Neutrophil (primary cell): ENCODE measurements around the gene LRRC72.

Experiments
- H3K27ac ChIP-seq: fragments of 200-600 bp; sonication (generic); 2 replicates; pipeline ENCODE4 v1.5.1; 2016; ENCODE audit warnings: mild to moderate bottlenecking, moderate library complexity
- H3K27me3 ChIP-seq: fragments of 200-600 bp; sonication (generic); 2 replicates; pipeline ENCODE4 v1.6.0; 2016; ENCODE audit warnings: mild to moderate bottlenecking
- H3K36me3 ChIP-seq: fragments of 200-600 bp; sonication (generic); 2 replicates; pipeline ENCODE4 v1.5.1; 2017
- H3K4me1 ChIP-seq, 2 experiments: fragments of 200-600 bp in 1 of 2; sonication (generic) in 1 of 2; 1 replicate in 1 of 2; 2 replicates in 1 of 2; pipeline versions ENCODE4 v1.5.1 to v1.6.1; 2013 to 2016; ENCODE audit warnings: low read depth in 1 of 2, low read length in 1 of 2, mild to moderate bottlenecking in 1 of 2, moderate library complexity in 1 of 2; ENCODE audit not compliant: control insufficient read depth in 1 of 2, insufficient read depth in 1 of 2
- H3K4me3 ChIP-seq, 2 experiments: fragments of 200-600 bp in 1 of 2; sonication (generic) in 1 of 2; 1 replicate in 1 of 2; 2 replicates in 1 of 2; pipeline ENCODE4 v1.5.1; 2013 to 2016; ENCODE audit warnings: low read depth in 1 of 2, low read length in 1 of 2, mild to moderate bottlenecking in 1 of 2, moderate library complexity in 1 of 2
- H3K9me3 ChIP-seq: fragments of 200-600 bp; sonication (generic); 2 replicates; pipeline ENCODE4 v1.5.1; 2016
- CTCF ChIP-seq: fragments of 200-600 bp; sonication (generic); IDR thresholded peaks from 2 replicates; pipeline ENCODE4 v1.5.1; 2016; ENCODE audit warnings: antibody characterized with exemption

Gene LRRC72

DNA sequence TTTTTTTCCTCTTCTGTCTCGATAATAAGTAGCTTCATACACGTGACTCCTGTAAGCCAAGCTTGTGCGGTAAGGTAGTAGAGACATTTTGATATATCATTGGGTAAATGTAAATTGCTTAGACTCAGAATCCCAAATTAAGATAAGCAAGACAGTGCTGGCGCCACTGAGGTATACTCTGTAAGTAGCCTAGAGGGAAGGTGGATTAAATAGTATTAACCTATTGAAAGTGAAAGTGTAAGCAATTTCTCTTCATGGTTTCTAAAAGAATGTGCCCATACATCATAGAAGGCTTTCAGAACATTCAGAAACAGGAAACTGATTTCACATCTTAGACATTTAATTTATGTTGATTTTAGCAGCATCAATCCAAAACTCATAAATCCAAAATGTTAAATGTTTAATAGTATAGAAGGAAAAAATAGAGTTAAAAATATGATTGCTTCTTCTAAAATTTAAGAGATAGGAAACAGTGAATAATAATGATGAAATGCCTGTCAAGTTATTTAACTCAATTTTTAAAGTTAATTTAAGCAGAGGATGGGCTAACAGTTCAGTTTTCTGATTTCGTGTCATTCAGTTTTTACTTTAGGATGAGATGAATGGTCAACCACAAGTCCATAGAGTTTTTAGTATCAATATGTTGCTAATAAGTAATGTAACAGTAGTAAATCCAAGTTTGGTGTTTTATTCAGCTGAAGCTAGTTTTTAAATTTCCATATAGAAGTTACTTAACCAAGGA is 36.8 kb downstream of the LRRC72 start:
- TF ChIP-seq CTCF: no peak
- H3K4me3 ChIP-seq: peak overlapping the region in 1 of 2 experiments; percentile 37
- H3K27ac ChIP-seq: no peak overlapping the region
- H3K36me3 ChIP-seq: no peaks in the 10 kb centered on the region
- no peaks in the 10 kb centered on the region for H3K27me3 ChIP-seq
- no peaks in the 10 kb centered on the region for H3K4me1 ChIP-seq
- H3K9me3 ChIP-seq: no peaks in the 10 kb centered on the region

GRCh38 chr7:16564023-16564380 is 37.4 kb downstream of the LRRC72 start:
- no peak overlapping the region for H3K27ac ChIP-seq
- no peak overlapping the region for H3K4me3 ChIP-seq
- no peaks in the 10 kb centered on the region for H3K9me3 ChIP-seq
- no peaks in the 10 kb centered on the region for H3K4me1 ChIP-seq
- no peaks in the 10 kb centered on the region for H3K27me3 ChIP-seq
- no peaks in the 10 kb centered on the region for H3K36me3 ChIP-seq
- TF ChIP-seq CTCF: no peak

DNA sequence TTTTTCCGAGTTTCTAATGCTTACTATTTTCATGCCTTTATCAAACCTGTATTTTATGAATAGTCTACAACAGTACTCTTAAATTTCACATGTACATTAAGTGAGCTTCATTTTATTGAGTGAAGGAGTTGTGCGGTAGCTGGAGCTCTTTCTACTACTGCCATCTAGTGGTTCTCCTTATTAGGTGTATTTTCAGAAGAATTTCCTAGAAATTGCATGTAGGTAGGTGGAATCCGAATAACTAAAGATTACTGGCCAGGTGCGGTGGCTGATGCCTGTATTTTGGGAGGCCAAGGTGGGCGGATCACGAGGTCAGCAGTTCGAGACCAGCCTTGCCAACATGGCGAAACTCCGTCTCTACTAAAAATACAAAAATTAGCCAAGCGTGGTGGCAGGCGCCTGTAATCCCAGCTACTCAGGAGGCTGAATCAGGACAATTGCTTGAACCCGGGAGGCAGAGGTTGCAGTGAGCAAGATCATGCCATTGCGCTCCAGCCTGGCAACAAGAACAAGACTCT is 38.3 kb downstream of the LRRC72 start:
- H3K36me3 ChIP-seq: no peaks in the 10 kb centered on the region
- H3K27me3 ChIP-seq: no peaks in the 10 kb centered on the region
- no peak overlapping the region for H3K27ac ChIP-seq
- no peaks in the 10 kb centered on the region for H3K9me3 ChIP-seq
- no peaks in the 10 kb centered on the region for H3K4me1 ChIP-seq
- no peak overlapping the region for H3K4me3 ChIP-seq
- no peak for TF ChIP-seq CTCF

DNA sequence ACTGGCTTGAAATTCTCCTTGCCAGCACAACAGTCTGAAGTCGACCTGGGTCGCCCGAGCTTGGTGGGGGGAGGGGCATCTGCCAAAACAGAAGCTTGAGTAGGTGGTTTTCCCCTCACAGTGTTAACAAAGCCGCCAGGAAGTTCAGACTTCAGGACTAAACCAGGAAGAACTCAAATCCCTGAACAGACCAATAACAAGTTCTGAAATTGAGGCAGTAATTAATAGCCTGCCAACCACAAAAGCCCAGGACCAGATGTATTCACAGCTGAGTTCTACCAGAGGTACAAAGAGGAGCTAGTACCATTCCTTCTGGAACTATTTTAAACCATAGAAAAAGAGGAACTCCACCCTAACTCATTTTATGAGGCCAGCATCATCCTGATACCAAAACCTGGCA is 45.3 kb downstream of the LRRC72 start:
- Histone ChIP-seq H3K4me1 (no peaks in the 10 kb centered on the region), H3K4me3 (no peak overlapping the region), H3K27me3 (no peaks in the 10 kb centered on the region), H3K9me3 (no peaks in the 10 kb centered on the region), H3K27ac (no peak overlapping the region), H3K36me3 (no peaks in the 10 kb centered on the region)
- TF ChIP-seq CTCF: no peak

GRCh38 chr7:16579216-16579615 is 52.6 kb downstream of the LRRC72 start:
- H3K4me1 ChIP-seq: no peaks in the 10 kb centered on the region
- H3K27ac ChIP-seq: no peak overlapping the region
- H3K36me3 ChIP-seq: no peaks in the 10 kb centered on the region
- TF ChIP-seq CTCF: no peak
- no peaks in the 10 kb centered on the region for H3K9me3 ChIP-seq
- H3K27me3 ChIP-seq: no peaks in the 10 kb centered on the region
- no peak overlapping the region for H3K4me3 ChIP-seq
